HEK293T (cell line): ENCODE measurements around the gene CLEC17A.

ENCODE experiments used
- CTCF ChIA-PET: fragments of 350-600 bp; formaldehyde crosslinking; extraction: SDS; loops from one replicate; lab custom pipeline; 2021; ENCODE audit warnings: antibody characterized with exemption, inconsistent platforms; lab: Yijun Ruan, JAX
- POLR2A ChIA-PET: fragments of 350-600 bp; formaldehyde crosslinking; extraction: SDS; loops from one replicate; lab custom pipeline; 2020; ENCODE audit warnings: antibody characterized with exemption, inconsistent platforms; lab: Yijun Ruan, JAX
- DNase-seq: peaks from one replicate; pipeline ENCODE4 v3.0.0; 2012; ENCODE audit warnings: mixed read lengths; ENCODE audit errors: extremely low spot score
- ARNT ChIP-seq: fragments of 450-650 bp; IDR thresholded peaks from 2 replicates; pipeline ENCODE4 v1.6.1; 2017; ENCODE audit warnings: mild to moderate bottlenecking
- BHLHE40 ChIP-seq: fragments of 450-650 bp; IDR thresholded peaks from 2 replicates; pipeline ENCODE4 v1.6.1; 2016; ENCODE audit warnings: mild to moderate bottlenecking, moderate library complexity, borderline replicate concordance
- CTBP1 ChIP-seq: fragments of 450-650 bp; IDR thresholded peaks from 2 replicates; pipeline ENCODE4 v1.6.1; 2016; ENCODE audit warnings: borderline replicate concordance
- ELF4 ChIP-seq: fragments of 450-650 bp; IDR thresholded peaks from 2 replicates; pipeline ENCODE4 v1.6.1; 2017; ENCODE audit warnings: antibody characterized with exemption
- FOXA1 ChIP-seq: fragments of 450-650 bp; IDR thresholded peaks from 2 replicates; pipeline ENCODE4 v1.6.1; 2016; ENCODE audit warnings: mild to moderate bottlenecking
- FOXK2 ChIP-seq: fragments of 450-650 bp; IDR thresholded peaks from 2 replicates; pipeline ENCODE4 v1.6.1; 2016; ENCODE audit warnings: mild to moderate bottlenecking
- FOXM1 ChIP-seq: fragments of 450-650 bp; IDR thresholded peaks from 2 replicates; pipeline ENCODE4 v1.6.1; 2017; ENCODE audit warnings: mild to moderate bottlenecking, borderline replicate concordance
- HDGF ChIP-seq: fragments of 450-650 bp; IDR thresholded peaks from 2 replicates; pipeline ENCODE4 v1.6.1; 2017; ENCODE audit warnings: antibody characterized with exemption, borderline replicate concordance
- L3MBTL2 ChIP-seq: fragments of 450-650 bp; conservative IDR thresholded peaks from 2 replicates; pipeline ENCODE4 v1.6.1; 2016; ENCODE audit warnings: mild to moderate bottlenecking
- LEF1 ChIP-seq: fragments of 450-650 bp; IDR thresholded peaks from 2 replicates; pipeline ENCODE4 v1.6.1; 2017; ENCODE audit warnings: mild to moderate bottlenecking, borderline replicate concordance
- NFRKB ChIP-seq: fragments of 450-650 bp; IDR thresholded peaks from 2 replicates; pipeline ENCODE4 v1.6.1; 2016; ENCODE audit warnings: mild to moderate bottlenecking, moderate library complexity
- SP1 ChIP-seq: fragments of 450-650 bp; IDR thresholded peaks from 2 replicates; pipeline ENCODE4 v1.6.1; 2017
- SUZ12 ChIP-seq: fragments of 450-650 bp; IDR thresholded peaks from 2 replicates; pipeline ENCODE4 v1.6.1; 2016; ENCODE audit warnings: mild to moderate bottlenecking
- TARDBP ChIP-seq: fragments of 450-650 bp; IDR thresholded peaks from 2 replicates; pipeline ENCODE4 v1.6.1; 2016
- ZNF384 ChIP-seq: fragments of 450-650 bp; IDR thresholded peaks from 2 replicates; pipeline ENCODE4 v1.6.1; 2016
- TF ChIP-seq, protein P1 (sequence below): fragments of 450-650 bp; IDR thresholded peaks from 2 replicates; pipeline ENCODE4 v1.6.1; 2016

The CLEC17A gene

DNA sequence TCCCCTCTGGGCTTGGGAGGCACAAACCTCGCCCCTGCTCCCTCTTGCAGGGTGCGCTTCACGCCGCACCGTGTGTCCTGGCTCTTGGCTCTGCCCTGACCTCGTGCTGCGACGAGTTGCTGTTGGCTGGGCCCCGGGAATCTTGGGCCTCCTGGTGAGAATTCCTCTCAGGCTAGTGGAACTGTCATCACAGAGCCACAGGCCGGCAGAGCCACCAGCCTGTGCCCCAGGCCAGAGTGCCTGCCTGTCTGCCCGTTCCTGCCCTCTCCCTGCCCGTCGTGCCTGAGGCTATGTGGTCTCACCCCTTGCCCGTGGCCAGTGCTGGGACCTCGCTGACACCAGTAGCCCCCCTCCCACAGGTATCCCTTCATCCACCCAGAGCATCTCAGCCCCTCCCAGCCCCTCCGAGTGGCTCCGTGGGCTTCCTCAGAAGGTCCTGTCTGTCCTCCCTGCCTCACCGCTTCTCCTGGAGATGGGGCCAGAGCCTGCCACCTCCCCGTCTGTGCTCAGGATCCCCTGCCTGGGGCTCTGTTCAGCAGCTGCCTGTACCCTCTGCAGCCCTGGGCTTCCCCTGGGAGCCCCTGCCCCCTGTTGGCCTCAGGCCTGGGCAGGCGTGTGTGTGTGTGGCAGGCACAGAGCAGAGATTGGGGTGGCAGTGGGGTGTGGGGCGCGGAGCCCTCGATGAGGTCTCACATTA is 24.4 kb upstream of the CLEC17A start:
- TF ChIP-seq FOXA1 (no peak), ARNT (no peak), ELF4 (no peak), HDGF (no peak), CTBP1 (no peak), LEF1 (no peak)
- TF ChIP-seq, protein P1, sequence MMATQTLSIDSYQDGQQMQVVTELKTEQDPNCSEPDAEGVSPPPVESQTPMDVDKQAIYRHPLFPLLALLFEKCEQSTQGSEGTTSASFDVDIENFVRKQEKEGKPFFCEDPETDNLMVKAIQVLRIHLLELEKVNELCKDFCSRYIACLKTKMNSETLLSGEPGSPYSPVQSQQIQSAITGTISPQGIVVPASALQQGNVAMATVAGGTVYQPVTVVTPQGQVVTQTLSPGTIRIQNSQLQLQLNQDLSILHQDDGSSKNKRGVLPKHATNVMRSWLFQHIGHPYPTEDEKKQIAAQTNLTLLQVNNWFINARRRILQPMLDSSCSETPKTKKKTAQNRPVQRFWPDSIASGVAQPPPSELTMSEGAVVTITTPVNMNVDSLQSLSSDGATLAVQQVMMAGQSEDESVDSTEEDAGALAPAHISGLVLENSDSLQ, result no peak
- ChIA-PET CTCF (no interaction called here), POLR2A (no interaction called here)
- no peak for DNase-seq

DNA sequence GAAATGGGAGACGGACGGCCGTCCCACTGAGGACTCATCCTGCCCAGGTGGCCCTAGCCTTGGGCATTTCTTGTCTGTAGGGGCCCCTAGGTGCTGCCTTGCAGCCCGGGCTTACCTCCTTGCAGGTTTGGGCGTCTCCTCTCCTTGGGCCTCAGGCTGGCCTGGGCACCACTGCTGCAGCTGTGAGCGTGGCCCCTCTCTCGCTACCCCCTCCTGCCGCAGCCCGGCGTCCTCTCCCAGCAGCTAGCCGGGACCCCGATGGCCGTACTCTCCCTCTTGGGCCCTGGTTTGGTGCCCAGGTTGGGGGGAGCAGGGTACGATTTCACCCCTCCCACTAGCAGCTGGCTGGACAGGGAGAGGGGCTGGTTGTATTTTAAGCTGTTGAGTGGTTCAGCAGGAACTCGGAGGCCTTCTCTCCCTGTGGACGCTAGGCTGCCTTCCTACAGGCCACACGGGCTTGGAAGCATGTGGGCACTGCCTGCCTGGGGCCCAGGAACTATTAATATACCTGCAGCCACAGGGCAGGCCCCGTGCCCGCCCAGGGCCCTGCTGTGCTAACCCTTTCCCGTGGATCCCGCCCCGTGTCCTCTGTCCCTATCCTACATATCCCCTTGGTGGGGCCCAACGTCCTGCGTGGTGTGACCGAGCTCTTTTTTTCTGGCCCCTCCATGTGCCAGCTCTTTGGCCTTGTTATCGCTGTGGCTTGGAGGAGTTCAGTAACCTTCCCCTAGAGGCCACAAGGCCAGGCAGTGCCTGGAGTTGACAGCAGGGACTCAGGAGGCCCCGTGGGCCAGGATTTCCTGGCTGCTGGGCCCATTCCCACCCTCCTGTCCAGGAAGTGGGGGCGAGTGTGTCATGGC is 22.7 kb upstream of the CLEC17A start:
- ChIA-PET POLR2A (interaction anchor here (0.7 kb wide), 1 partner anchor 12 kb away, joined by 3 read pairs; the partner anchor contains the start of gene NDUFB7), CTCF (no interaction called here)
- TF ChIP-seq LEF1 (no peak), SUZ12 (no peak), SP1 (no peak), ELF4 (no peak), ZNF384 (no peak), HDGF (no peak), FOXM1 (no peak), ARNT (no peak), FOXA1 (no peak), CTBP1 (no peak), BHLHE40 (no peak)
- DNase-seq, result no peak

- DNase-seq, result no peak
- TF ChIP-seq BHLHE40, result no peak
- TF ChIP-seq LEF1, result no peak
- TF ChIP-seq, protein P1, result no peak
- TF ChIP-seq SP1, result no peak
- TF ChIP-seq ARNT, result no peak
- TF ChIP-seq SUZ12, result no peak
- TF ChIP-seq FOXA1, result no peak
- TF ChIP-seq ZNF384, result no peak
- no peak for TF ChIP-seq NFRKB
- TF ChIP-seq FOXM1, result no peak
- TF ChIP-seq ELF4, result no peak
- TF ChIP-seq FOXK2, result no peak
- TF ChIP-seq L3MBTL2, result no peak
- TF ChIP-seq TARDBP, result no peak
- TF ChIP-seq CTBP1, result no peak
- no peak for TF ChIP-seq HDGF
- CTCF ChIA-PET, result no interaction called here
- POLR2A ChIA-PET, result no interaction called here
Measured at GRCh38 chr19:14560776-14561108, 22.1 kb upstream of the CLEC17A start.

DNA sequence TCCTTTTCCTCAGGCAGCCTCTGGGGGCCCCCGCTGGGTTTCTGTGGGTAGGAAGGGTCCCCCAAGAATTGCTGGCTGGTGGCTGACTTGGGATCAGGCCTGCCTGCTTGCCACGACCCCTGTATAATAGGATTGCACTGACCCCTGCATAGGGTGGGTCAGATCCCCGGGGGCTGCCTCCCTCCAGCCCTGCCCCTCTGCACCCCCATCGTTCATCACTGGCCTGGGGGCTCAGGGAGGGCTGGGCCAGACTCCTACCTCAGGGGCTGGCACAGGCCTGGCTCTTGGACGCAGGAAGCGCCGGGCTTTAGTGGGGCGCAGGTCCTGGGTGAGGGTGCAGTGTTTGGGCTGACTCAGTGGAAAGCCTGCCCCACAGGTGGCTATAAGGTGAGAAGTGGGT is 21.6 kb upstream of the CLEC17A start:
- CTCF ChIA-PET, result no interaction called here
- TF ChIP-seq, protein P1, result no peak
- TF ChIP-seq HDGF, result no peak
- POLR2A ChIA-PET, result no interaction called here
- DNase-seq, result no peak

- TF ChIP-seq L3MBTL2 (no peak), ELF4 (no peak), NFRKB (no peak), ZNF384 (no peak), TARDBP (no peak), SUZ12 (no peak), ARNT (no peak), FOXA1 (no peak), BHLHE40 (no peak)
- ChIA-PET POLR2A (interaction anchor here (1.1 kb wide), 1 partner anchor 10 kb away, joined by 3 read pairs; the partner anchor contains the start of gene NDUFB7), CTCF (interaction anchor here (0.6 kb wide), 1 partner anchor 28 kb away, joined by 3 read pairs; no protein-coding TSS in a partner anchor)
- DNase-seq, result no peak
Measured at GRCh38 chr19:14561847-14562351, 21.0 kb upstream of the CLEC17A start.
